H9 (cell line): ENCODE measurements around the gene ILDR1. TPM values are rescaled to one million over a fixed set of nuclear protein-coding genes. Genes with fewer than 3 reads are reported as not detected.

Experiments
- DNase-seq: peaks from one replicate; pipeline ENCODE4 v3.0.0-alpha.2; 2017
- H2AFZ ChIP-seq: one replicate; pipeline ENCODE4 v1.6.1; 2013; ENCODE audit warnings: mild to moderate bottlenecking, low read length, control low read depth, moderate library complexity
- H2AK5ac ChIP-seq: 2 replicates; pipeline ENCODE4 v1.6.1; 2013; ENCODE audit warnings: low read length, control low read depth, mixed read lengths; ENCODE audit not compliant: insufficient read length
- H2BK120ac ChIP-seq: one replicate; pipeline ENCODE4 v1.6.1; 2013; ENCODE audit warnings: low read depth, mild to moderate bottlenecking, low read length, control low read depth, inconsistent platforms; ENCODE audit not compliant: poor library complexity, severe bottlenecking
- H2BK12ac ChIP-seq: 2 replicates; pipeline ENCODE4 v1.6.1; 2013; ENCODE audit warnings: low read length, control low read depth, mixed read lengths, low read depth; ENCODE audit not compliant: insufficient read length
- H2BK15ac ChIP-seq: 2 replicates; pipeline ENCODE4 v1.6.1; 2013; ENCODE audit warnings: low read depth, low read length, control low read depth
- H2BK20ac ChIP-seq: one replicate; pipeline ENCODE4 v1.6.1; 2013; ENCODE audit warnings: low read depth, mild to moderate bottlenecking, low read length, control low read depth, inconsistent platforms; ENCODE audit not compliant: poor library complexity, severe bottlenecking
- H2BK5ac ChIP-seq: 2 replicates; pipeline ENCODE4 v1.6.1; 2013; ENCODE audit warnings: low read length, control low read depth, mixed read lengths; ENCODE audit not compliant: insufficient read length
- H3K14ac ChIP-seq: 2 replicates; pipeline ENCODE4 v1.6.1; 2013; ENCODE audit warnings: low read length, control low read depth; ENCODE audit not compliant: insufficient read depth
- H3K18ac ChIP-seq: 2 replicates; pipeline ENCODE4 v1.6.1; 2013; ENCODE audit warnings: low read depth, mild to moderate bottlenecking, mixed read lengths, low read length, control low read depth; ENCODE audit not compliant: insufficient read length
- H3K23ac ChIP-seq: 2 replicates; pipeline ENCODE4 v1.6.1; 2013; ENCODE audit warnings: low read length, control low read depth, mixed read lengths, low read depth; ENCODE audit not compliant: insufficient read length
- H3K23me2 ChIP-seq: 2 replicates; pipeline ENCODE4 v1.6.1; 2013; ENCODE audit warnings: low read depth, mild to moderate bottlenecking, mixed read lengths, low read length, control low read depth; ENCODE audit not compliant: insufficient read length, poor library complexity, severe bottlenecking
- H3K27ac ChIP-seq: 2 replicates; pipeline ENCODE4 v1.5.1; 2013; ENCODE audit warnings: low read length, control low read depth, mixed read lengths, low read depth; ENCODE audit not compliant: insufficient read length
- H3K27me3 ChIP-seq: 2 replicates; pipeline ENCODE4 v1.6.1; 2013; ENCODE audit warnings: low read length, control low read depth, inconsistent platforms; ENCODE audit not compliant: insufficient read depth
- H3K4ac ChIP-seq: 2 replicates; pipeline ENCODE4 v1.6.1; 2013; ENCODE audit warnings: low read depth, mild to moderate bottlenecking, control low read depth, inconsistent platforms, low read length, moderate library complexity
- H3K4me1 ChIP-seq: 2 replicates; pipeline ENCODE4 v1.6.1; 2013; ENCODE audit warnings: low read length, control low read depth, inconsistent platforms; ENCODE audit not compliant: insufficient read depth
- H3K4me2 ChIP-seq: 2 replicates; pipeline ENCODE4 v1.6.1; 2013; ENCODE audit warnings: low read length, control low read depth, mixed read lengths; ENCODE audit not compliant: insufficient read length, insufficient read depth
- H3K56ac ChIP-seq: 2 replicates; pipeline ENCODE4 v1.6.1; 2013; ENCODE audit warnings: low read depth, mild to moderate bottlenecking, mixed read lengths, low read length, control low read depth; ENCODE audit not compliant: insufficient read length
- H3K79me1 ChIP-seq: 2 replicates; pipeline ENCODE4 v1.6.1; 2013; ENCODE audit warnings: low read depth, mild to moderate bottlenecking, moderate library complexity, low read length, control low read depth, inconsistent platforms; ENCODE audit not compliant: insufficient read depth, poor library complexity, severe bottlenecking
- H3K79me2 ChIP-seq: 2 replicates; pipeline ENCODE4 v1.6.1; 2013; ENCODE audit warnings: low read length, control low read depth, inconsistent platforms; ENCODE audit not compliant: insufficient read depth
- H3K9ac ChIP-seq: 2 replicates; pipeline ENCODE4 v1.6.1; 2013; ENCODE audit warnings: low read length, control low read depth, mixed read lengths; ENCODE audit not compliant: insufficient read length; ENCODE audit errors: extremely low read depth
- H3K9me3 ChIP-seq: one replicate; pipeline ENCODE4 v1.6.1; 2013; ENCODE audit warnings: low read depth, low read length, inconsistent platforms; ENCODE audit not compliant: control insufficient read depth
- H3T11ph ChIP-seq: one replicate; pipeline ENCODE4 v1.6.1; 2013; ENCODE audit warnings: mild to moderate bottlenecking, low read length, control low read depth, inconsistent platforms
- H4K20me1 ChIP-seq: one replicate; pipeline ENCODE4 v1.6.1; 2013; ENCODE audit not compliant: control insufficient read depth, insufficient read length, insufficient read depth
- H4K5ac ChIP-seq: 2 replicates; pipeline ENCODE4 v1.6.1; 2013; ENCODE audit warnings: low read depth, mild to moderate bottlenecking, mixed read lengths, low read length, control low read depth; ENCODE audit not compliant: insufficient read length
- H4K8ac ChIP-seq: replicated peaks from 2 replicates; pipeline ENCODE4 v1.6.1; 2013; ENCODE audit warnings: low read length, control low read depth, mixed read lengths, low read depth; ENCODE audit not compliant: insufficient read length
- H4K91ac ChIP-seq: 2 replicates; pipeline ENCODE4 v1.6.1; 2013; ENCODE audit warnings: low read depth, mild to moderate bottlenecking, moderate library complexity, mixed read lengths, low read length, control low read depth; ENCODE audit not compliant: insufficient read length
- H3K27ac Mint-ChIP-seq, 3 experiments: 2 replicates in 2 of 3; 3 replicates in 1 of 3; pipeline ENCODE4 v1.8.0; 2020 to 2021; ENCODE audit warnings: mixed read lengths in 3 of 3, mild to moderate bottlenecking in 1 of 3, moderate library complexity in 1 of 3
- H3K27me3 Mint-ChIP-seq: 2 replicates; pipeline ENCODE4 v1.8.0; 2021; ENCODE audit warnings: low read depth, mild to moderate bottlenecking, moderate library complexity, mixed read lengths
- H3K36me3 Mint-ChIP-seq, 3 experiments: 2 replicates in 2 of 3; 3 replicates in 1 of 3; pipeline ENCODE4 v1.8.0; 2020 to 2021; ENCODE audit warnings: low read depth in 3 of 3, mixed read lengths in 3 of 3; ENCODE audit not compliant: insufficient read depth in 1 of 3
- H3K4me1 Mint-ChIP-seq, 2 experiments: 2 replicates each; pipeline ENCODE4 v1.8.0; 2020; ENCODE audit warnings: mixed read lengths in 2 of 2
- H3K4me3 Mint-ChIP-seq, 2 experiments: 2 replicates in 1 of 2; 3 replicates in 1 of 2; pipeline ENCODE4 v1.8.0; 2020 to 2021; ENCODE audit warnings: mild to moderate bottlenecking in 2 of 2, mixed read lengths in 2 of 2, moderate library complexity in 1 of 2
- H3K9me3 Mint-ChIP-seq, 2 experiments: 2 replicates in 1 of 2; 3 replicates in 1 of 2; pipeline ENCODE4 v1.8.0; 2020; ENCODE audit warnings: mild to moderate bottlenecking in 2 of 2, mixed read lengths in 2 of 2, moderate library complexity in 1 of 2
- WGBS: extraction: QIAGEN DNeasy Blood & Tissue Kit; methylation state at CpG from one replicate; pipeline ENCODE4 v1.1.7; 2013; ENCODE audit warnings: missing lambda C conversion rate, low lambda C conversion rate, mixed read lengths; ENCODE audit not compliant: insufficient read length; ENCODE audit errors: extremely low coverage; 5-methylcytosine and 5-hydroxymethylcytosine counted together
- total RNA-seq: library from RNA; stranded (reverse); gene quantifications from 2 replicates; pipeline ENCODE4 v1.2.1, GENCODE V29; 2021
- TF ChIP-seq, protein P1 (sequence below): fragments of 200-600 bp; sonication (generic); conservative IDR thresholded peaks from 3 replicates; pipeline ENCODE4 v1.8.0; 2021; ENCODE audit warnings: antibody characterized with exemption, mild to moderate bottlenecking

ILDR1 gene
- total RNA-seq, 1 experiment from 2014 or later: 0.68 TPM

GRCh38 chr3:122063908-122064307 is 41.9 kb upstream of the ILDR1 start:
- Histone ChIP-seq H2BK120ac (no peak overlapping the region), H2BK15ac (no peak overlapping the region), H2BK12ac (no peak overlapping the region), H3K14ac (no peak overlapping the region), H3K9ac (no peak overlapping the region), H2AK5ac (no peak overlapping the region), H3K4me2 (no peak overlapping the region), H2BK5ac (no peak overlapping the region), H2AFZ (no peak overlapping the region), H3K9me3 (no peaks in the 10 kb centered on the region), H3K23me2 (no peaks in the 10 kb centered on the region), H4K8ac (no peak overlapping the region), H4K91ac (no peak overlapping the region), H4K20me1 (no peaks in the 10 kb centered on the region), H3K4ac (no peak overlapping the region), H2BK20ac (no peak overlapping the region), H3K27me3 (no peaks in the 10 kb centered on the region), H3K18ac (no peak overlapping the region), H4K5ac (no peak overlapping the region), H3T11ph (no peak overlapping the region), H3K4me1 (no peaks in the 10 kb centered on the region), H3K23ac (no peak overlapping the region), H3K27ac (no peak overlapping the region), H3K79me1 (no peaks in the 10 kb centered on the region), H3K79me2 (no peaks in the 10 kb centered on the region), H3K56ac (no peak overlapping the region)
- TF ChIP-seq, protein P1, sequence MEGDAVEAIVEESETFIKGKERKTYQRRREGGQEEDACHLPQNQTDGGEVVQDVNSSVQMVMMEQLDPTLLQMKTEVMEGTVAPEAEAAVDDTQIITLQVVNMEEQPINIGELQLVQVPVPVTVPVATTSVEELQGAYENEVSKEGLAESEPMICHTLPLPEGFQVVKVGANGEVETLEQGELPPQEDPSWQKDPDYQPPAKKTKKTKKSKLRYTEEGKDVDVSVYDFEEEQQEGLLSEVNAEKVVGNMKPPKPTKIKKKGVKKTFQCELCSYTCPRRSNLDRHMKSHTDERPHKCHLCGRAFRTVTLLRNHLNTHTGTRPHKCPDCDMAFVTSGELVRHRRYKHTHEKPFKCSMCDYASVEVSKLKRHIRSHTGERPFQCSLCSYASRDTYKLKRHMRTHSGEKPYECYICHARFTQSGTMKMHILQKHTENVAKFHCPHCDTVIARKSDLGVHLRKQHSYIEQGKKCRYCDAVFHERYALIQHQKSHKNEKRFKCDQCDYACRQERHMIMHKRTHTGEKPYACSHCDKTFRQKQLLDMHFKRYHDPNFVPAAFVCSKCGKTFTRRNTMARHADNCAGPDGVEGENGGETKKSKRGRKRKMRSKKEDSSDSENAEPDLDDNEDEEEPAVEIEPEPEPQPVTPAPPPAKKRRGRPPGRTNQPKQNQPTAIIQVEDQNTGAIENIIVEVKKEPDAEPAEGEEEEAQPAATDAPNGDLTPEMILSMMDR: no peak
- peaks cover 2% of the 10 kb centered on the region; the same call in 1 of the 2 replicates for H3K27me3 Mint-ChIP-seq
- peaks cover 5 to 7% of the 10 kb centered on the region in 2 experiments; a peak in 3 of 4 replicates for H3K4me1 Mint-ChIP-seq
- H3K36me3 Mint-ChIP-seq: no peaks in the 10 kb centered on the region
- no peak overlapping the region for H3K27ac Mint-ChIP-seq
- no CpG with 5 or more reads among the region's 1 CpG for WGBS
- no peak overlapping the region for H3K4me3 Mint-ChIP-seq
- H3K9me3 Mint-ChIP-seq: no peaks in the 10 kb centered on the region
- no peak for DNase-seq
